Sigmoid colon (tissue), 7 donors: Measurements from ENCODE around the gene IRF2. TPM values are rescaled to one million over a fixed set of nuclear protein-coding genes. Genes with fewer than 3 reads are reported as not detected.

Source experiments
- DNase-seq: peaks from one replicate; pipeline ENCODE4 v3.0.0-alpha.2; 2019
- H3K27ac ChIP-seq, 4 donors: fragments of 200-600 bp; sonication (generic); one replicate each; pipeline ENCODE4 v1.5.1; 2016 to 2019; ENCODE audit warnings: mild to moderate bottlenecking in 1 of 4
- H3K27me3 ChIP-seq, 3 donors: fragments of 200-600 bp; sonication (generic); one replicate each; pipeline ENCODE4 v1.5.1; 2019; ENCODE audit warnings: mild to moderate bottlenecking in 1 of 3
- H3K36me3 ChIP-seq, 4 donors: fragments of 200-600 bp; sonication (generic); one replicate each; pipeline ENCODE4 v1.5.1; 2016 to 2019
- H3K4me1 ChIP-seq, 4 donors: fragments of 200-600 bp; sonication (generic); one replicate each; pipeline ENCODE4 v1.5.1; 2017 to 2019
- H3K4me3 ChIP-seq, 4 donors: fragments of 200-600 bp; sonication (generic); one replicate each; pipeline ENCODE4 v1.5.1; 2017 to 2019; ENCODE audit warnings: mild to moderate bottlenecking in 2 of 4, moderate library complexity in 1 of 4
- H3K9me3 ChIP-seq, 4 donors: fragments of 200-600 bp in 3 of 4; sonication (generic) in 3 of 4; one replicate each; pipeline versions ENCODE4 v1.5.1 to v1.6.1; 2013 to 2019
- EP300 ChIP-seq, 4 donors: sonication (generic); formaldehyde crosslinking; IDR thresholded peaks; one replicate each; pipeline ENCODE4 v1.6.1; 2017; ENCODE audit warnings: antibody characterized with exemption in 4 of 4
- POLR2A ChIP-seq, 2 donors: fragments of 450-650 bp; IDR thresholded peaks; one replicate each; pipeline ENCODE4 v1.6.1; 2016; ENCODE audit warnings: antibody characterized with exemption in 2 of 2, mild to moderate bottlenecking in 2 of 2, moderate library complexity in 2 of 2
- POLR2AphosphoS5 ChIP-seq, 4 donors: sonication (generic); formaldehyde crosslinking; IDR thresholded peaks; one replicate each; pipeline ENCODE4 v1.6.1; 2017; ENCODE audit warnings: antibody characterized with exemption in 4 of 4
- WGBS, 2 donors: extraction: QIAGEN DNeasy Blood & Tissue Kit; methylation state at CpG; one replicate each; pipeline ENCODE4 v1.1.7; 2013; 5-methylcytosine and 5-hydroxymethylcytosine counted together
- intact Hi-C: fragments of 100-400 bp; cut with DNase I; formaldehyde crosslinking; loops from one replicate; pipeline ENCODE4 v1.15.1; 2023
- polyA plus RNA-seq, 3 donors: library from polyadenylated mRNA; stranded (reverse); fragments of 200-250 nt; gene quantifications; one replicate each; pipeline ENCODE4 v1.2.3, GENCODE V29; 2013
- total RNA-seq, 4 donors: library from RNA; depleted of rRNA; stranded (reverse); fragments of >200 nt; gene quantifications; one replicate each; pipeline ENCODE4 v1.1.0, GENCODE V29; 2016
- TF ChIP-seq, protein P1 (sequence below), 4 experiments: fragments of 450-650 bp in 3 of 4; fragments of 200-600 bp in 1 of 4; IDR thresholded peaks; one replicate each; pipeline ENCODE4 v1.5.1; 2016 to 2019; ENCODE audit warnings: antibody characterized with exemption in 4 of 4, mild to moderate bottlenecking in 3 of 4, moderate library complexity in 2 of 4
- donor health status: healthy with polysubstance abuse.
- donor health status: Bipolar disorder and iron deficiency.
- donor health status: healthy.

IRF2 gene
- total and polyA plus RNA-seq, 7 donors = 27.6 to 41.8 (median 31.9) TPM

DNA sequence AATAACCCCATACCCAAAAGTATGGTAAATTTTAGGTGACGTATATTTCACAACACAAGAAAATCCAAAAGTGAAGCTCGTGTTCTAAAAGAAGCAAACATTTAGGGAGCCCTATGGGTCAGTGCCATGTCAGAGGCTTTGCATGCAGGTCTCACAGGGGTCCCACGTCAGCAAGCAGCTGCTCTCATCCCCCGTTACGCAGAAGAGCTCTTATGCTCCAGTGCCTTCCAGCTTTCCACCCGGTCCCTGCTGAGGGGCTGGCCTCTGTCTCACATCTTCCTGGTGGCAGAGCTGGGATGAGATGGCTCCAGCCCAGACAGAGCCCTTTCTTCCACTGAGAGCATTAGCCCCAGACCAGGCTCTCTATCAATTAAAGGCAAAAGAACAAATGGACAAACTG, 82.0 kb downstream of the IRF2 start:
- H3K9me3 ChIP-seq = no peaks in the 10 kb centered on the region
- 92 to 96% methylated on average over 6 of the region's 6 CpGs for WGBS, 2 donors
- peaks cover 0 to 9% (median 0%) of the 10 kb centered on the region in 4 donors for H3K4me1 ChIP-seq
- H3K36me3 ChIP-seq = peaks cover 4 to 85% (median 30%) of the 10 kb centered on the region in 4 donors
- no peak for DNase-seq
- intact Hi-C loops = no loop called here
- peak overlapping the region; percentile 17 to 63 (median 50) for H3K27ac ChIP-seq
- H3K27me3 ChIP-seq = no peaks in the 10 kb centered on the region
- H3K4me3 ChIP-seq = peak overlapping the region in 2 of 4 donors; percentile 4 to 6
- TF ChIP-seq, protein P1, sequence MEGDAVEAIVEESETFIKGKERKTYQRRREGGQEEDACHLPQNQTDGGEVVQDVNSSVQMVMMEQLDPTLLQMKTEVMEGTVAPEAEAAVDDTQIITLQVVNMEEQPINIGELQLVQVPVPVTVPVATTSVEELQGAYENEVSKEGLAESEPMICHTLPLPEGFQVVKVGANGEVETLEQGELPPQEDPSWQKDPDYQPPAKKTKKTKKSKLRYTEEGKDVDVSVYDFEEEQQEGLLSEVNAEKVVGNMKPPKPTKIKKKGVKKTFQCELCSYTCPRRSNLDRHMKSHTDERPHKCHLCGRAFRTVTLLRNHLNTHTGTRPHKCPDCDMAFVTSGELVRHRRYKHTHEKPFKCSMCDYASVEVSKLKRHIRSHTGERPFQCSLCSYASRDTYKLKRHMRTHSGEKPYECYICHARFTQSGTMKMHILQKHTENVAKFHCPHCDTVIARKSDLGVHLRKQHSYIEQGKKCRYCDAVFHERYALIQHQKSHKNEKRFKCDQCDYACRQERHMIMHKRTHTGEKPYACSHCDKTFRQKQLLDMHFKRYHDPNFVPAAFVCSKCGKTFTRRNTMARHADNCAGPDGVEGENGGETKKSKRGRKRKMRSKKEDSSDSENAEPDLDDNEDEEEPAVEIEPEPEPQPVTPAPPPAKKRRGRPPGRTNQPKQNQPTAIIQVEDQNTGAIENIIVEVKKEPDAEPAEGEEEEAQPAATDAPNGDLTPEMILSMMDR (IDR thresholded peaks at IDR 0.05) = no peak
- no peak for TF ChIP-seq POLR2A (IDR thresholded peaks at IDR 0.05)
- no peak for TF ChIP-seq POLR2AphosphoS5 (IDR thresholded peaks at IDR 0.05)
- no peak for TF ChIP-seq EP300 (IDR thresholded peaks at IDR 0.05)

DNA sequence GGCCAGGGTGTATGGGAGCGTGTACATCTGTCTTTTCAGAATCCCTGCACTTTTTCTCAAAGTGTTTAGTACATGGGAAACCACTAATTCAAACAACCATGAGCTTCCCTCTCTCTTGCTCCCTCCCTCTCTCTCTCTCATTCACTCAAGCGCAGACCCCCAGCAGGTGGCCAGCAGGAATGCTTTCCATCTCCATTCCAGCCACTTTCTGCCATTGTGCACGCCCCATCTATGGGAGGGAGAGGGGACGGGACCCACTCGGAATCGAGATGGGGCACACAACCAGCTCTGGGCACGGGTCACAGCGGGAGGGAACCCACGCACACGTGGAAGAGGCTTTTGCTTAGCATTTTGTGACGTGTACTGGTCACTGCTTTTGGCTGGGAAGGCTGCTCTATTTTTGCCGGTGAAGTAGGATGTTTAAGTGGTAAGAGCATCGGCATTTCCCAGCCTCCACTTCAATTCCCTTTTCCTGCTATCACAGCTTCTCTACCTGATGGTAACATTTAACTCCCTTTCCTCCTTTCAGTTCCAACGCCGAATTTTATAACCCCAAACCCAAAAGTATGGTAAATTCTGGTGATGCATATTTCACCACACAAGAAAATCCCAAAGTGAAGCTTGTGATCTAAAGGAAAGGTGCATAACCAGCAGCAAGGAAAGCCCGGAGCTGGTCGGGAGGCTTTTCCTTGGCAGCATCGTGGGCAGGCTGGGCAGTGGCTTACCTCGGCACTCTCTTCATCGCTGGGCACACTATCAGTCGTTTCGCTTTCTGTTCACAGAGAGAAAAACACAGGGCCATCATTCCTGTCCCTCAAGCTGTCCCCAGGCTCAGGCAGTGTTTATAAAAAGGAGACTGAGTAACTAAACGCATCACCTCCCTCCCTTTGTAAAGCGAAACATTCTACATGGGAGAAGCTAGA, 84.1 kb downstream of the IRF2 start:
- 85 to 89% methylated on average over 24 of the region's 24 CpGs for WGBS, 2 donors
- Histone ChIP-seq H3K4me1 (peaks cover 0 to 20% (median 15%) of the 10 kb centered on the region in 4 donors), H3K36me3 (peaks cover 6 to 85% (median 27%) of the 10 kb centered on the region in 4 donors), H3K9me3 (no peaks in the 10 kb centered on the region), H3K4me3 (no peak overlapping the region), H3K27me3 (no peaks in the 10 kb centered on the region), H3K27ac (no peak overlapping the region)
- no peak for DNase-seq
- TF ChIP-seq, protein P1 (IDR thresholded peaks at IDR 0.05) = no peak
- intact Hi-C loops = no loop called here

GRCh38 chr4:184388106-184388505, 86.2 kb downstream of the IRF2 start:
- Histone ChIP-seq H3K27me3 (no peaks in the 10 kb centered on the region), H3K9me3 (no peaks in the 10 kb centered on the region), H3K4me3 (no peak overlapping the region), H3K27ac (no peak overlapping the region), H3K4me1 (peaks cover 0 to 42% (median 36%) of the 10 kb centered on the region in 4 donors), H3K36me3 (peaks cover 6 to 66% (median 20%) of the 10 kb centered on the region in 4 donors)
- DNase-seq = no peak
- intact Hi-C loops = no loop called here
- TF ChIP-seq EP300 (IDR thresholded peaks at IDR 0.05) (no peak), POLR2A (IDR thresholded peaks at IDR 0.05) (no peak), POLR2AphosphoS5 (IDR thresholded peaks at IDR 0.05) (no peak)
- TF ChIP-seq, protein P1 (IDR thresholded peaks at IDR 0.05) = no peak
- WGBS, 2 donors = 95 to 96% methylated on average over 6 of the region's 6 CpGs

GRCh38 chr4:184387351-184387750, 87.0 kb downstream of the IRF2 start:
- 69 to 91% methylated on average over 6 of the region's 6 CpGs for WGBS, 2 donors
- intact Hi-C loops = no loop called here
- DNase-seq = no peak
- Histone ChIP-seq H3K9me3 (no peaks in the 10 kb centered on the region), H3K36me3 (peaks cover 6 to 58% (median 19%) of the 10 kb centered on the region in 4 donors), H3K27ac (peak overlapping the region in 3 of 4 donors; percentile 79 to 81 (median 79)), H3K27me3 (no peaks in the 10 kb centered on the region), H3K4me1 (peaks cover 0 to 47% (median 44%) of the 10 kb centered on the region in 4 donors), H3K4me3 (no peak overlapping the region)
- TF ChIP-seq EP300 (IDR thresholded peaks at IDR 0.05) = no peak
- TF ChIP-seq POLR2AphosphoS5 (IDR thresholded peaks at IDR 0.05) = no peak
- TF ChIP-seq POLR2A (IDR thresholded peaks at IDR 0.05) = no peak
- TF ChIP-seq, protein P1 (IDR thresholded peaks at IDR 0.05) = no peak
